Muscle layer of colon (tissue), 2 donors: Measurements from ENCODE around the gene VAT1L.

Experiments
- H3K27ac ChIP-seq: one replicate; pipeline ENCODE4 v1.7.0; 2013; ENCODE audit warnings: low read depth, mild to moderate bottlenecking, low read length, moderate library complexity
- H3K27me3 ChIP-seq, 2 donors: one replicate each; pipeline ENCODE4 v1.7.0; 2013; ENCODE audit warnings: low read length in 2 of 2, mild to moderate bottlenecking in 2 of 2; ENCODE audit not compliant: insufficient read depth in 2 of 2, control insufficient read depth in 1 of 2
- H3K36me3 ChIP-seq: one replicate; pipeline ENCODE4 v1.7.0; 2013; ENCODE audit warnings: mild to moderate bottlenecking, low read length; ENCODE audit not compliant: insufficient read depth
- H3K4me1 ChIP-seq: one replicate; pipeline ENCODE4 v1.7.0; 2013; ENCODE audit warnings: mild to moderate bottlenecking, low read length; ENCODE audit not compliant: insufficient read depth
- H3K4me3 ChIP-seq, 2 donors: one replicate each; pipeline ENCODE4 v1.7.0; 2013; ENCODE audit warnings: low read length in 2 of 2, low read depth in 1 of 2, mild to moderate bottlenecking in 1 of 2, moderate library complexity in 1 of 2
- H3K9ac ChIP-seq: one replicate; pipeline ENCODE4 v1.7.0; 2013; ENCODE audit warnings: low read length
- H3K9me3 ChIP-seq: one replicate; pipeline ENCODE4 v1.7.0; 2013; ENCODE audit warnings: mild to moderate bottlenecking, low read length
- donor health status: abdominal sarcoma.
- donor health status: Adenocarcinoma of cecum.

VAT1L gene

GRCh38 chr16:77838597-77839255 lies 50.4 kb downstream of the VAT1L start:
- Histone ChIP-seq H3K27ac (no peak overlapping the region), H3K4me3 (no peak overlapping the region), H3K9ac (no peak overlapping the region), H3K9me3 (no peaks in the 10 kb centered on the region), H3K27me3 (no peaks in the 10 kb centered on the region), H3K36me3 (no peaks in the 10 kb centered on the region), H3K4me1 (no peaks in the 10 kb centered on the region)

GRCh38 chr16:77840093-77840492 lies 51.7 kb downstream of the VAT1L start:
- Histone ChIP-seq H3K27me3 (no peaks in the 10 kb centered on the region), H3K4me3 (no peak overlapping the region), H3K36me3 (no peaks in the 10 kb centered on the region), H3K27ac (no peak overlapping the region), H3K4me1 (no peaks in the 10 kb centered on the region), H3K9me3 (no peaks in the 10 kb centered on the region), H3K9ac (no peak overlapping the region)

GRCh38 chr16:77840673-77841501 lies 52.5 kb downstream of the VAT1L start:
- Histone ChIP-seq H3K36me3 (no peaks in the 10 kb centered on the region), H3K27ac (no peak overlapping the region), H3K9me3 (no peaks in the 10 kb centered on the region), H3K9ac (no peak overlapping the region), H3K4me3 (no peak overlapping the region), H3K27me3 (no peaks in the 10 kb centered on the region), H3K4me1 (no peaks in the 10 kb centered on the region)

GRCh38 chr16:77841502-77841763 lies 53.1 kb downstream of the VAT1L start:
- H3K36me3 ChIP-seq, result no peaks in the 10 kb centered on the region
- H3K9ac ChIP-seq, result no peak overlapping the region
- no peaks in the 10 kb centered on the region for H3K9me3 ChIP-seq
- no peak overlapping the region for H3K27ac ChIP-seq
- H3K4me3 ChIP-seq, result no peak overlapping the region
- no peaks in the 10 kb centered on the region for H3K27me3 ChIP-seq
- no peaks in the 10 kb centered on the region for H3K4me1 ChIP-seq

GRCh38 chr16:77842468-77842867 lies 54.1 kb downstream of the VAT1L start:
- no peak overlapping the region for H3K4me3 ChIP-seq
- H3K27ac ChIP-seq, result no peak overlapping the region
- no peak overlapping the region for H3K9ac ChIP-seq
- no peaks in the 10 kb centered on the region for H3K27me3 ChIP-seq
- no peaks in the 10 kb centered on the region for H3K36me3 ChIP-seq
- no peaks in the 10 kb centered on the region for H3K4me1 ChIP-seq
- H3K9me3 ChIP-seq, result no peaks in the 10 kb centered on the region

- Histone ChIP-seq H3K4me3 (no peak overlapping the region), H3K9me3 (no peaks in the 10 kb centered on the region), H3K27me3 (no peaks in the 10 kb centered on the region), H3K9ac (no peak overlapping the region), H3K4me1 (no peaks in the 10 kb centered on the region), H3K27ac (no peak overlapping the region), H3K36me3 (no peaks in the 10 kb centered on the region)
Measured at GRCh38 chr16:77843405-77843804, 55.0 kb downstream of the VAT1L start.

- Histone ChIP-seq H3K4me1 (no peaks in the 10 kb centered on the region), H3K9me3 (no peaks in the 10 kb centered on the region), H3K36me3 (no peaks in the 10 kb centered on the region), H3K4me3 (no peak overlapping the region), H3K9ac (no peak overlapping the region), H3K27me3 (no peaks in the 10 kb centered on the region), H3K27ac (no peak overlapping the region)
Measured at GRCh38 chr16:77844801-77845200, 56.4 kb downstream of the VAT1L start.

- H3K4me3 ChIP-seq, result no peak overlapping the region
- no peak overlapping the region for H3K9ac ChIP-seq
- no peaks in the 10 kb centered on the region for H3K27me3 ChIP-seq
- H3K36me3 ChIP-seq, result no peaks in the 10 kb centered on the region
- no peak overlapping the region for H3K27ac ChIP-seq
- H3K4me1 ChIP-seq, result no peaks in the 10 kb centered on the region
- H3K9me3 ChIP-seq, result no peaks in the 10 kb centered on the region
Measured at GRCh38 chr16:77849646-77850258, 61.4 kb downstream of the VAT1L start.

GRCh38 chr16:77850636-77851333 lies 62.4 kb downstream of the VAT1L start:
- Histone ChIP-seq H3K27me3 (no peaks in the 10 kb centered on the region), H3K9me3 (no peaks in the 10 kb centered on the region), H3K4me3 (no peak overlapping the region), H3K27ac (no peak overlapping the region), H3K36me3 (no peaks in the 10 kb centered on the region), H3K4me1 (no peaks in the 10 kb centered on the region), H3K9ac (no peak overlapping the region)

GRCh38 chr16:77853161-77853560 lies 64.8 kb downstream of the VAT1L start:
- H3K4me1 ChIP-seq, result no peaks in the 10 kb centered on the region
- no peak overlapping the region for H3K4me3 ChIP-seq
- H3K27me3 ChIP-seq, result no peaks in the 10 kb centered on the region
- H3K9ac ChIP-seq, result no peak overlapping the region
- H3K27ac ChIP-seq, result no peak overlapping the region
- H3K9me3 ChIP-seq, result no peaks in the 10 kb centered on the region
- H3K36me3 ChIP-seq, result no peaks in the 10 kb centered on the region

GRCh38 chr16:77856438-77857160 lies 68.2 kb downstream of the VAT1L start:
- Histone ChIP-seq H3K27me3 (no peaks in the 10 kb centered on the region), H3K9me3 (no peaks in the 10 kb centered on the region), H3K4me1 (no peaks in the 10 kb centered on the region), H3K36me3 (no peaks in the 10 kb centered on the region), H3K27ac (no peak overlapping the region), H3K4me3 (no peak overlapping the region), H3K9ac (no peak overlapping the region)
